ENCODE data around the gene OPTC.

The OPTC gene

GRCh38 chr1:203505526-203506204 is 11.7 kb downstream of the OPTC start:
- TF ChIP-seq, protein P1, sequence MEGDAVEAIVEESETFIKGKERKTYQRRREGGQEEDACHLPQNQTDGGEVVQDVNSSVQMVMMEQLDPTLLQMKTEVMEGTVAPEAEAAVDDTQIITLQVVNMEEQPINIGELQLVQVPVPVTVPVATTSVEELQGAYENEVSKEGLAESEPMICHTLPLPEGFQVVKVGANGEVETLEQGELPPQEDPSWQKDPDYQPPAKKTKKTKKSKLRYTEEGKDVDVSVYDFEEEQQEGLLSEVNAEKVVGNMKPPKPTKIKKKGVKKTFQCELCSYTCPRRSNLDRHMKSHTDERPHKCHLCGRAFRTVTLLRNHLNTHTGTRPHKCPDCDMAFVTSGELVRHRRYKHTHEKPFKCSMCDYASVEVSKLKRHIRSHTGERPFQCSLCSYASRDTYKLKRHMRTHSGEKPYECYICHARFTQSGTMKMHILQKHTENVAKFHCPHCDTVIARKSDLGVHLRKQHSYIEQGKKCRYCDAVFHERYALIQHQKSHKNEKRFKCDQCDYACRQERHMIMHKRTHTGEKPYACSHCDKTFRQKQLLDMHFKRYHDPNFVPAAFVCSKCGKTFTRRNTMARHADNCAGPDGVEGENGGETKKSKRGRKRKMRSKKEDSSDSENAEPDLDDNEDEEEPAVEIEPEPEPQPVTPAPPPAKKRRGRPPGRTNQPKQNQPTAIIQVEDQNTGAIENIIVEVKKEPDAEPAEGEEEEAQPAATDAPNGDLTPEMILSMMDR (IDR thresholded peaks at IDR 0.05; ENCODE audit: low read depth, low read length, missing control alignments) = no peak
- H3K4me3 ChIP-seq (replicated peaks; ENCODE audit: low read depth, low read length) = no peak overlapping the region
- DNase-seq (ENCODE audit: extremely low read depth, low read depth) = no peak

DNA sequence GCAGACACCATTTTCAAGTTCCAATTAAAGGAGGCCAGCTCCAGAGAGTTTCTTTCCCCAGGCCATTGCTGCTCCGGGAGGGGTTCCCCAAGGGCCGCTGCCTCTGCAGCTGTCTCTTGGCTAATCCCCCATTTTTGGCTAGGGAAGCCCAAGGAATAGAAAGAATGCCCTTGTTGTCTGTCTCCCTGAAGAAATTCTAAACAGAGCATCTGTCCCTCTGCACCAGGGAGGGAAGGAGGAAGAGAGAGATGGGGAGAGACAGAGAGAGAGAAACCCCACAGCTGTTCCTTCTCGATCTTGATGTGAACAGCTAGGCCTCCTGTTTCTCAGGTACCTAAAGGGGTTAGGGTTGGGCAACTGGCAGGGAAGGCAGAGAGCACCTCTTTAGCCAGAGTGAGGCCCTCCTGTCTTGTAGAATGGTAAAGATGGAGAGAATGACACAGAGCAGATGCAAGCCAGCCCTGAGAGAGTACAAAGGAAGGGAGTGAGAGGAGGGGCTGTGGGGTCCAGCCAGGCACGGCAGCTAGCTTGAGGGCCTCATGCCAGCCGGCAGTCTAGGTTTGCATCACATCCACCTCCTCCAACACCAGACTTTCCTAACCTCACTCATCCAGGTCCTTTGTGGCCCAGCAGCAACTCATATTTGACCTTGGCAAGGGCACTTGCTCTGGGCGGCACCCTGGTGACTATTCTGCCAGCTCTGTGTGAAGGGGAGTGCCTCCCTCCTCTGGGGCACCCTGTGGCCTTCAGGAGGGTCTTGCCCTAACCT is 13.1 kb downstream of the OPTC start:
- no peak overlapping the region for H3K4me3 ChIP-seq (replicated peaks; ENCODE audit: low read depth, low read length)
- no peak for DNase-seq (ENCODE audit: extremely low read depth, low read depth)
- TF ChIP-seq, protein P1 (IDR thresholded peaks at IDR 0.05; ENCODE audit: low read depth, low read length, missing control alignments) = no peak

DNA sequence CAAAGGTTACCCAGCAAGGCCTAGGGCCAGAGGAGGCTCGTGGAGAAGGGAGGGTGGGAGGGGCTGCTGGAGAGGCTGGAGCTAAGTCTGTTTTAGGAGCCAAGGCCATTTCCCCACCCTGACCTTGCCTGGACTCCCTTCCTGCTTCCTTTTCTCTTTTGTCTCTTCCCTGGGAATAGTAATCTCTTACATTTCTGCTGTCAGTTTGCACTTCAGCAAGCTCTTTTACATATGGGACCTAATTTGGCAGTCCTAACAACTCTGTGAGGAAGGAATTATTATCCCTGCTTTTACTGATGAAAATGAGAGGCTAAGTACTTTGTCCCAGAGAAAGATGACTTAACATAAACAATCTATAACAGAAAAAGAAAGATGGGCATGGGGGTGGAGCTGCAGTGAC is 13.8 kb downstream of the OPTC start:
- H3K4me3 ChIP-seq (replicated peaks; ENCODE audit: low read depth, low read length) = no peak overlapping the region
- no peak for DNase-seq (ENCODE audit: extremely low read depth, low read depth)
- TF ChIP-seq, protein P1 (IDR thresholded peaks at IDR 0.05; ENCODE audit: low read depth, low read length, missing control alignments) = no peak

DNA sequence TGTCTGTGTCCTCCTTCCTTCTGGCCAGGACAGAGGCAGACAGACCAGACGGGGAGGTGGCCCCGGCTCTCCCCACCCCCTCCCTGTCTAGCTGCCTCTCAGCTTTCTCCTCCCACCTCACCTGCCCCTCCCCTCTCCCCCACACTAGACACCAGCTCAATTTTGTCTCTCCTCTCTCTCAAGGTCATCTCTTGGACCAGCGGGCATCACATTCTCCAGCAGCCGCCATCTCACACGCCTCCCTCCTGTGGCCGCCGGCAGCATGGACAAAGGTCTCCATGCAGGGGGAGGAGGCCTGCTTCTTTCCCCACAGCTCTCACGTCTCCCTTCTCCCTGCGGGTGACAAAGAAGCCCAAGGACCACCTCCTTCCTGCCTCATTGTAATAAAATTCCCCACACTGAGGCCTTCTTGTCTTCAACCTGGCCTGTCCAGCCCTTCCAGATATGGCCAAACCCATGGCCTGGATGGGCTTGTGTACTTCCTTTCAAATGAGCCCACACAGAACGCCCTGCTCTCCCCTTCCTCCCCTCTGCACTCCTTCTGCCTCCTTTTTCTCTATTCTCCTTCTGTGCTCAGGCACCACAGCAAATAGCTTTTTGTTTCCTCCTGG is 14.6 kb downstream of the OPTC start:
- DNase-seq (ENCODE audit: extremely low read depth, low read depth) = no peak
- TF ChIP-seq, protein P1 (IDR thresholded peaks at IDR 0.05; ENCODE audit: low read depth, low read length, missing control alignments) = no peak
- no peak overlapping the region for H3K4me3 ChIP-seq (replicated peaks; ENCODE audit: low read depth, low read length)

- DNase-seq (ENCODE audit: extremely low read depth, low read depth) = no peak
- TF ChIP-seq, protein P1 (IDR thresholded peaks at IDR 0.05; ENCODE audit: low read depth, low read length, missing control alignments) = no peak
- no peak overlapping the region for H3K4me3 ChIP-seq (replicated peaks; ENCODE audit: low read depth, low read length)
Observed at GRCh38 chr1:203509135-203509534, 15.2 kb downstream of the OPTC start.

- H3K4me3 ChIP-seq (replicated peaks; ENCODE audit: low read depth, low read length) = no peak overlapping the region
- TF ChIP-seq, protein P1 (IDR thresholded peaks at IDR 0.05; ENCODE audit: low read depth, low read length, missing control alignments) = no peak
- no peak for DNase-seq (ENCODE audit: extremely low read depth, low read depth)
Observed at GRCh38 chr1:203511513-203511912, 17.6 kb downstream of the OPTC start.
